ENCODE data around the gene PDHX. TPM values are rescaled to one million over a fixed set of nuclear protein-coding genes. Genes with fewer than 3 reads are reported as not detected.

Gene PDHX
- total RNA-seq, 1 donor from 2014 or later = 147 TPM

GRCh38 chr11:35033011-35033410 is 116.6 kb downstream of the PDHX start:
- DNase-seq (no peak), ATAC-seq (no peak)
- intact Hi-C loops (cut with micrococcal nuclease) = no loop called here

DNA sequence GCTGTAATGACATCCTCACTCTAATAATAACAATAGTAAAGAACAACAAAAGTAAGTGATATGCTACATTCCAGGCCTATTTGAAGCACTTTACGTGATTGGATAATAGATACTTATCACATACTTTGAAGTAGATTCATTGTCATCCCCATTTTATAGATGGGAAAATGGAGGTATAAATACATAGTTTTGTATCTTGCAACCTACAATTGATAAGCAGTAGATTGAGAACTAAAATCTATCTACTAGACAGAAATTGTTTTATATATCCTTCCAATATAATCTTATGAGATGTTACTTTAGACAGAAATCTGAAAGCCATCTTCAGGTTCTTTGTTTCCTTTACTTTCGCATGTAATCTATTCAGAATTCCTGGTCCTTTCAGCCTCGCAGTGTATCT is 118.0 kb downstream of the PDHX start:
- intact Hi-C loops (cut with micrococcal nuclease) = no loop called here
- DNase-seq (no peak), ATAC-seq (no peak)

DNA sequence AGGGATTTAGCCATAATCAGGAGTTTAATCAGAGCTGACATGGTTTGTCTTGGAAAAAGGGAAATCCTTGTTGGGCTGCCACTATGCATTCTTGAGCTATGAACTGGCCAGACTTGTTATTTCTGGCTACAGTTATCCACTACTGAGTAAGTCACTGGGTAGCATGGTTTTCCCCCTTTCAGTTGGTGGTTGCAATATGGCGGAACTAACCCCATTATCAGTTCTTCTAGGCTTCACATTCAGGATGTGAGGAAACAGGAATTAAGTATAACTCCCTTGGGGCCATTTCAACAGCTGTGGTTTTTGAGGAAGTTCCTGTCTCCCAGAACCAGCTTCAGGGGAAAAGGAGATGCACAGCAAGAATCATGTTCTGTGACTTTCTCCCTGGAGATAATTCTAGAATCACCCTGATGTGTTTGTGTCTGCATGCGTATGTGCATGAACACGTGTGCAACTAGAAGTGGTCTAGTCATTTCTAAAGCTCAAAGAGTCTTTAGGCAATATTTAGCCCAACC is 119.5 kb downstream of the PDHX start:
- ATAC-seq (peak; percentile 51), DNase-seq (no peak)
- intact Hi-C loops (cut with micrococcal nuclease) = no loop called here

GRCh38 chr11:35036639-35037038 is 120.2 kb downstream of the PDHX start:
- intact Hi-C loops (cut with micrococcal nuclease) = no loop called here
- DNase-seq = no peak
- ATAC-seq = no peak

- ATAC-seq = no peak
- DNase-seq = no peak
- intact Hi-C loops (cut with micrococcal nuclease) = no loop called here
Observed at GRCh38 chr11:35038211-35038928, 122.0 kb downstream of the PDHX start.

DNA sequence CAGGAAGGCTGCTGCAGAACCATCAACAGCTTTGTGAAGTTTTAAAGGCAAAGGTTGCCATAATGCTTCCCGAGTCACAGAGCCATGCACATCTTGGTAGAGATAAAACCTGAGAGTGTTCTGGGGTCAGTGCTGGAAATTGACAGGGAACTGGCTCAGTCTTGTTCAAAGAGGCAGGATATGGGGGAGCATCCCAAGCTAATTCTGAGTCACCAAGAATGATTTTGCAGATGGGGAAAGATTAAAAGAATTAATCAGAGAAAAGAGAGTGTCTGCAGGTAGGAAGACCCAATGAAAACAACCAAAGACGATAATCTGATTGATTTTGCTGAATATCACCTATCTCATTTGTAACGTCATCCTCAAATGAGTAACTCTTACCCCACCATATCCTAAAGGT is 122.7 kb downstream of the PDHX start:
- ATAC-seq (no peak), DNase-seq (no peak)
- intact Hi-C loops (cut with micrococcal nuclease) = no loop called here

- ATAC-seq (peak; percentile 46), DNase-seq (no peak)
- intact Hi-C loops (cut with micrococcal nuclease) = no loop called here
Observed at GRCh38 chr11:35040221-35040942, 124.0 kb downstream of the PDHX start.

DNA sequence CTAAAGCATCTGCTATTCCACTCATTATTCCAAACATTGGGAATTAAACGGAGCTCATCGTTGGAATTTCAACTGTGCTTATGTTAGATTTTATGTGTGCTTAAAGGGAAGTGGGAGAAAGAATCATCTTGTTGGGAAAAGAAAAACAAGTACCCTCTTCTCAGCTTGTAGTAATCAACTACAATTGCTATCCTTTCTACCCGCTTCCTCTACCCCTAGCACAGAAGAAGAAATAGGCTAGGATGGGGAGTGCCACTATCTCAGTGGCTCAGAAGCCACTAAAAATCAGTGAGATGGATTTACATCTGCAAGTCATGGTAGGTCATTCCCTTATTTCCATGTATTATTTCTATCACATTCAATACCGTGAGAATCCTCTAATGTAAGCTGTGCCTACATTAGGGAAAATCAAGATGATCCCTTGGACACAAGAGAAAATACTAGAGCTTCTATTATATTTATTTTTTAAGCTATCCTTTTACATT is 124.7 kb downstream of the PDHX start:
- ATAC-seq (no peak), DNase-seq (no peak)
- intact Hi-C loops (cut with micrococcal nuclease) = no loop called here

DNA sequence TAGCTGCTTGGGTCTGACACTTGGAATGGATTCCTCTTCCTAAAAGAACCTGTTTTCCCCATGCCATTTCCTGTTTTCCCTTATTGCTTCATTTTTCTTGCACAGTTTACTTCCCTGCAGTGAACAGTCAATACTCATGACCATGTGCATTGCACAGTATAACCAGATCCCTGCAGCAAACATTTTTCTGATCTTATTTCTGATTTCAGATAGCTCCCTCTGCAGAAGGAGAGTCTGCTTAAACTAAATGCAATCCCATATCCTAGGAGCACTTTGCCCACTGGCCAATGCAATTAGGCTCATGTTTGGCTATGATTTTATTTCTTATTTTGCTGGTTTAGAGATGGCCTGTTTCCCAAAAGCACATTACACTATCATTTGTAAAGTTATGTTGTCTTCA is 125.8 kb downstream of the PDHX start:
- intact Hi-C loops (cut with micrococcal nuclease) = no loop called here
- ATAC-seq (no peak), DNase-seq (no peak)

DNA sequence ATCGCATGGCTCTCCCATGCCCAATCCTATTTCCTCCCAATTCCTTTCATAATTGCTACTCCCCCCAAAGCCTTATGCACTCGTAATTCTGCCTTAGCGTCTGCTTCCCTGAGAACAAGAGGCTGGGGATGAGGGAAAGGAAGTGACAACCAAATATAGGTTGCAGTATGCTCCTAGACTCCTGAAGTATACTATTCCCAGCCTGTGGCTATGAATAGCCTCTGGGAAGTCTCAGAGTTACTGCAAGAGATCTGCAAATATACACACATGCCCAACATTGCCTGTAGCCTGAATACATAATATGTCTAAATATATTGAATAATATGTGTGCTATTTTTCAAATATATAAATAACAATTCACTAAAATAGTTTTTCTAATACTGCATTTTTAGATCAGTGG is 126.5 kb downstream of the PDHX start:
- DNase-seq (no peak), ATAC-seq (peak; percentile 82)
- intact Hi-C loops (cut with micrococcal nuclease) = no loop called here

DNA sequence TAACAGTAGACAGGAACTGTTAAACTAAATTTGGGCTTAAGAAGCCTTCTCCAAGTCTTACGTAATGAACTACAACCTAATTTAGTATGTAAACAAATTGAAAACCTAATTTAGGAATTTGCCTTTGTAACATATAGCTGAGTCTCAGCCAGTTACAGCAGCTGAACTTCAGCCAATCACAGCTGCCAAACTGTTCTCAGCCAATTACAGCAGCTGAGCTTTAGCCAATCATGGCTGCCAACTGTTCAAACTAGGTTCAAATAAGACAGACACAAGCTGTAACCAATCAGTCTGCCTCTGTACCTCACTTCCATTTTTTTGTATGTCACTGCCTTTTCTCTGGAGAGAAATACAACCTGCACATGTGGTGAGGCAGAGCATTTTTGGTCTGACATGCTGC is 127.5 kb downstream of the PDHX start:
- peak; percentile 52 for ATAC-seq
- no peak for DNase-seq
- intact Hi-C loops (cut with micrococcal nuclease) = no loop called here

GRCh38 chr11:35045236-35045820 is 128.9 kb downstream of the PDHX start:
- ATAC-seq (no peak), DNase-seq (no peak)
- intact Hi-C loops (cut with micrococcal nuclease) = no loop called here

Small RNA genes lying within 50 kb of the gene (microRNA-seq; reads per million reads assigned to microRNA genes)
- gene MIR1343 (ENCODE audit: borderline number of aligned reads) = 5.9 reads per million

Other genes starting within 250 kb of the PDHX start
- 25.5 TPM for gene APIP, start 239 bp upstream of the PDHX start, total RNA-seq
- gene CD44, start 222.6 kb downstream of the PDHX start, total RNA-seq = 19.6 TPM